H1 (cell line): ENCODE measurements around the gene SEC14L5. TPM values are rescaled to one million over a fixed set of nuclear protein-coding genes. Genes with fewer than 3 reads are reported as not detected.

Experiments
- CTCF ChIA-PET: fragments of 300-600 bp; sonication (Branson Sonifier 250); formaldehyde crosslinking; loops from one replicate; lab custom pipeline; 2021; ENCODE audit not compliant: partially characterized antibody; lab: Charles Lee
- POLR2A ChIA-PET: fragments of 300-600 bp; sonication (Branson Sonifier 250); formaldehyde crosslinking; loops from one replicate; lab custom pipeline; 2021; ENCODE audit warnings: inconsistent platforms; ENCODE audit not compliant: partially characterized antibody; lab: Charles Lee
- DNase-seq, 2 experiments: peaks; one replicate each; pipeline versions ENCODE4 v3.0.0 to v3.0.0-alpha.2; 2010 to 2022; ENCODE audit warnings: low spot score in 2 of 2, low read depth in 1 of 2, mixed read lengths in 1 of 2
- FAIRE-seq: peaks from 2 replicates; lab custom pipeline; 2011; peaks lifted over from hg19 to GRCh38; lab: Jason Lieb, UNC
- H2AFZ ChIP-seq: 2 replicates; pipeline ENCODE4 v1.8.1; 2012; ENCODE audit warnings: low read length, inconsistent platforms
- H2AK5ac ChIP-seq: 2 replicates; pipeline ENCODE4 v1.6.1; 2013; ENCODE audit warnings: low read depth, low read length
- H2BK120ac ChIP-seq: replicated peaks from 2 replicates; pipeline ENCODE3; 2013; ENCODE audit warnings: low read depth, low read length, inconsistent platforms
- H2BK12ac ChIP-seq: 2 replicates; pipeline ENCODE4 v1.6.1; 2013; ENCODE audit warnings: low read depth, low read length
- H2BK15ac ChIP-seq: 2 replicates; pipeline ENCODE4 v1.6.1; 2013; ENCODE audit warnings: low read length
- H2BK20ac ChIP-seq: 2 replicates; pipeline ENCODE4 v1.6.1; 2013; ENCODE audit warnings: low read length
- H2BK5ac ChIP-seq: 2 replicates; pipeline ENCODE4 v1.6.1; 2013; ENCODE audit warnings: low read depth, low read length
- H3K14ac ChIP-seq: 2 replicates; pipeline ENCODE4 v1.6.1; 2013; ENCODE audit warnings: inconsistent platforms; ENCODE audit not compliant: insufficient read length
- H3K18ac ChIP-seq: 2 replicates; pipeline ENCODE4 v1.6.1; 2013; ENCODE audit warnings: low read length; ENCODE audit errors: extremely low read depth
- H3K23ac ChIP-seq: 2 replicates; pipeline ENCODE4 v1.6.1; 2013; ENCODE audit warnings: inconsistent platforms; ENCODE audit not compliant: insufficient read length
- H3K23me2 ChIP-seq: 2 replicates; pipeline ENCODE4 v1.6.1; 2013; ENCODE audit warnings: low read depth, low read length
- H3K27ac ChIP-seq: 2 replicates; pipeline ENCODE4 v1.6.1; 2011; ENCODE audit warnings: low read depth, low read length, inconsistent platforms
- H3K27me3 ChIP-seq, 4 experiments: replicated peaks in 1 of 4; 1 replicate in 1 of 4; 2 replicates in 3 of 4; pipeline versions ENCODE4 v1.6.1 to v1.8.1; 2011 to 2013; ENCODE audit warnings: low read length in 3 of 4, mild to moderate bottlenecking in 3 of 4, inconsistent platforms in 2 of 4, mixed read lengths in 2 of 4, moderate library complexity in 1 of 4; ENCODE audit not compliant: control insufficient read depth in 3 of 4, insufficient read depth in 3 of 4; ENCODE audit errors: extremely low read depth in 1 of 4
- H3K36me3 ChIP-seq, 4 experiments: 2 replicates each; pipeline versions ENCODE4 v1.6.1 to v1.8.1; 2011 to 2013; ENCODE audit warnings: mild to moderate bottlenecking in 4 of 4, low read length in 3 of 4, moderate library complexity in 2 of 4, control low read depth in 1 of 4, inconsistent platforms in 1 of 4; ENCODE audit not compliant: insufficient read depth in 4 of 4, control insufficient read depth in 2 of 4
- H3K4ac ChIP-seq: replicated peaks from 2 replicates; pipeline ENCODE3; 2013; ENCODE audit warnings: low read length, low read depth, mixed read lengths, inconsistent platforms; ENCODE audit not compliant: insufficient read length
- H3K4me1 ChIP-seq, 4 experiments: replicated peaks in 1 of 4; 1 replicate in 1 of 4; 2 replicates in 3 of 4; pipeline versions ENCODE4 v1.6.1 to v1.8.1; 2011 to 2013; ENCODE audit warnings: low read length in 3 of 4, inconsistent platforms in 2 of 4, mixed read lengths in 1 of 4; ENCODE audit not compliant: insufficient read depth in 4 of 4, control insufficient read depth in 3 of 4
- H3K4me2 ChIP-seq, 2 experiments: 2 replicates each; pipeline versions ENCODE4 v1.6.1 to v1.8.1; 2011 to 2013; ENCODE audit warnings: low read depth in 2 of 2, low read length in 2 of 2, control low read depth in 1 of 2, inconsistent platforms in 1 of 2, mild to moderate bottlenecking in 1 of 2; ENCODE audit not compliant: insufficient read depth in 1 of 2
- H3K4me3 ChIP-seq, 4 experiments: fragments of 200-600, 300-600 bp in 1 of 4; sonication (generic), shearing (Covaris generic), sonication (Bioruptor Twin) in 1 of 4; 2 replicates each; pipeline versions ENCODE4 v1.5.1 to v1.8.1; 2011 to 2016; ENCODE audit warnings: low read length in 4 of 4, low read depth in 3 of 4, control low read depth in 2 of 4, inconsistent platforms in 2 of 4, mild to moderate bottlenecking in 2 of 4, mixed read lengths in 1 of 4, moderate library complexity in 1 of 4; ENCODE audit not compliant: insufficient read depth in 2 of 4; ENCODE audit errors: extremely low read depth in 1 of 4
- H3K56ac ChIP-seq: replicated peaks from 2 replicates; pipeline ENCODE3; 2013; ENCODE audit warnings: low read depth, mild to moderate bottlenecking, mixed read lengths, low read length, inconsistent platforms; ENCODE audit not compliant: insufficient read length
- H3K79me1 ChIP-seq: 2 replicates; pipeline ENCODE4 v1.6.1; 2013; ENCODE audit warnings: low read depth, low read length, control low read depth
- H3K79me2 ChIP-seq, 2 experiments: 2 replicates each; pipeline versions ENCODE4 v1.6.1 to v1.8.1; 2012 to 2013; ENCODE audit warnings: low read length in 2 of 2, mild to moderate bottlenecking in 2 of 2, inconsistent platforms in 1 of 2; ENCODE audit not compliant: insufficient read depth in 2 of 2, control insufficient read depth in 1 of 2
- H3K9ac ChIP-seq, 4 experiments: replicated peaks in 1 of 4; 1 replicate in 1 of 4; 2 replicates in 3 of 4; pipeline versions ENCODE4 v1.6.1 to v1.8.1; 2011 to 2013; ENCODE audit warnings: low read depth in 3 of 4, low read length in 3 of 4, control low read depth in 2 of 4, mild to moderate bottlenecking in 2 of 4, moderate library complexity in 2 of 4, inconsistent platforms in 1 of 4; ENCODE audit errors: extremely low read depth in 1 of 4
- H3K9me3 ChIP-seq, 2 experiments: 2 replicates each; pipeline versions ENCODE4 v1.6.1 to v1.8.1; 2012 to 2013; ENCODE audit warnings: mild to moderate bottlenecking in 2 of 2, moderate library complexity in 2 of 2, control low read depth in 1 of 2, inconsistent platforms in 1 of 2, low read depth in 1 of 2, low read length in 1 of 2, mixed read lengths in 1 of 2; ENCODE audit not compliant: insufficient read depth in 2 of 2
- H4K20me1 ChIP-seq, 2 experiments: replicated peaks in 1 of 2; 2 replicates each; pipeline versions ENCODE3 to v1.8.1; 2011 to 2013; ENCODE audit warnings: inconsistent platforms in 2 of 2, low read length in 2 of 2, mild to moderate bottlenecking in 1 of 2; ENCODE audit not compliant: insufficient read depth in 2 of 2, control insufficient read depth in 1 of 2
- H4K5ac ChIP-seq: 2 replicates; pipeline ENCODE4 v1.6.1; 2013; ENCODE audit warnings: low read length, low read depth, mixed read lengths, inconsistent platforms; ENCODE audit not compliant: insufficient read length
- H4K8ac ChIP-seq: 2 replicates; pipeline ENCODE4 v1.8.0; 2013; ENCODE audit warnings: mild to moderate bottlenecking, moderate library complexity, low read length, inconsistent platforms; ENCODE audit not compliant: insufficient read depth; ENCODE audit errors: extremely low read depth
- H4K91ac ChIP-seq: replicated peaks from 2 replicates; pipeline ENCODE3; 2013; ENCODE audit warnings: low read length, mixed read lengths, inconsistent platforms; ENCODE audit not compliant: insufficient read length
- KDM1A ChIP-seq: fragments of 200-600, 300-600 bp; sonication (generic); IDR thresholded peaks from 2 replicates; pipeline ENCODE4 v1.7.1; 2016; ENCODE audit warnings: mild to moderate bottlenecking, low read length, borderline replicate concordance
- MAFK ChIP-seq: IDR thresholded peaks from 2 replicates; pipeline ENCODE4 v1.6.1; 2012; ENCODE audit warnings: low read depth, mild to moderate bottlenecking, improper control_type of control experiment, low read length
- WGBS, 2 experiments: shearing (Covaris generic) in 1 of 2; methylation state at CpG; one replicate each; pipeline versions ENCODE4 v1.1.6 to v1.1.7; 2013 to 2015; ENCODE audit warnings: low lambda C conversion rate in 2 of 2, mixed read lengths in 2 of 2, inconsistent platforms in 1 of 2, low coverage in 1 of 2, missing lambda C conversion rate in 1 of 2; ENCODE audit not compliant: insufficient replicate concordance in 2 of 2, insufficient coverage in 1 of 2, insufficient read length in 1 of 2; ENCODE audit errors: extremely low coverage in 1 of 2, missing lambda C conversion rate in 1 of 2; 5-methylcytosine and 5-hydroxymethylcytosine counted together
- polyA plus RNA-seq, 7 experiments: library from polyadenylated mRNA; depleted of rRNA in 3 of 7; stranded (reverse) in 5 of 7; unstranded in 2 of 7; fragments of >200 nt in 5 of 7; fragments of 200-250 nt in 2 of 7; gene quantifications; 1 replicate in 5 of 7; 2 replicates in 1 of 7; 4 replicates in 1 of 7; pipeline versions ENCODE4 v1.2.1 to v1.2.3, GENCODE V29; 2011 to 2013; ENCODE audit warnings: missing spikeins in 2 of 7, mixed read lengths in 2 of 7
- total RNA-seq: library from RNA; stranded (reverse); fragmentation: NEBNext Ultra II Directional; extraction: Animal tissue kit (Norgen Biotek cat#: 25700); gene quantifications from 2 replicates; pipeline ENCODE4 v1.2.1, GENCODE V29; 2021

Gene SEC14L5
- total and polyA plus RNA-seq, 2 of the 8 experiments (the other 6 are each of a cell fraction or from before 2014, with no cell fraction given) = 1.9 to 3.0 TPM

- DNase-seq = no peak
- 73% methylated on average over 5 of the region's 5 CpGs; no CpG with 5 or more reads in 1 of the 2 experiments for WGBS, 2 experiments
Measured at GRCh38 chr16:4984174-4984990, 26.3 kb downstream of the SEC14L5 start.

More at GRCh38 chr16:4984174-4984990, 26.3 kb downstream of the SEC14L5 start:
- peaks cover 0 to 8% (median 5%) of the 10 kb centered on the region in 4 experiments; a peak in 6 of 7 replicates for H3K4me1 ChIP-seq
- H3K79me2 ChIP-seq = no peaks in the 10 kb centered on the region
- no peak overlapping the region for H3K4me2 ChIP-seq
- peaks cover 4 to 25% (median 20%) of the 10 kb centered on the region in 4 experiments for H3K27me3 ChIP-seq
- no peak for FAIRE-seq
- H4K91ac ChIP-seq = no peak overlapping the region
- no peaks in the 10 kb centered on the region for H3K79me1 ChIP-seq
- H3K23me2 ChIP-seq = peaks cover 4% of the 10 kb centered on the region; the same call in 1 of the 2 replicates
- no peaks in the 10 kb centered on the region; a peak in 1 of 4 replicates for H3K9me3 ChIP-seq
- no peak overlapping the region for H2BK5ac ChIP-seq
- no peak overlapping the region for H2BK20ac ChIP-seq
- H3K27ac ChIP-seq = no peak overlapping the region
- H3K4ac ChIP-seq = no peak overlapping the region
- H3K23ac ChIP-seq = no peak overlapping the region
- H2BK15ac ChIP-seq = no peak overlapping the region
- H3K14ac ChIP-seq = no peak overlapping the region
- no peak overlapping the region for H2BK12ac ChIP-seq
- POLR2A ChIA-PET = no interaction called here
- CTCF ChIA-PET = interaction anchor here (1.0 to 2.0 kb wide), 2 partner anchors 29 to 73 kb away, joined by 4 read pairs; no protein-coding TSS in a partner anchor
- no peak overlapping the region for H4K5ac ChIP-seq
- H2BK120ac ChIP-seq = no peak overlapping the region
- TF ChIP-seq KDM1A = peak; percentile 32; the same call in 1 of the 2 replicates
- no peak for TF ChIP-seq MAFK
- no peak overlapping the region for H2AFZ ChIP-seq
- no peak overlapping the region for H3K4me3 ChIP-seq
- no peak overlapping the region for H3K18ac ChIP-seq
- H3K9ac ChIP-seq = no peak overlapping the region
- no peak overlapping the region for H2AK5ac ChIP-seq
- no peaks in the 10 kb centered on the region for H4K20me1 ChIP-seq
- H4K8ac ChIP-seq = no peak overlapping the region
- H3K56ac ChIP-seq = no peak overlapping the region
- H3K36me3 ChIP-seq = no peaks in the 10 kb centered on the region
